ENCODE measurements around the gene S100A6. TPM values are rescaled to one million over a fixed set of nuclear protein-coding genes. Genes with fewer than 3 reads are reported as not detected.

The S100A6 gene
- total and polyA plus RNA-seq, 3 donors from 2014 or later, result 30.9 to 372 (median 57.4) TPM

DNA sequence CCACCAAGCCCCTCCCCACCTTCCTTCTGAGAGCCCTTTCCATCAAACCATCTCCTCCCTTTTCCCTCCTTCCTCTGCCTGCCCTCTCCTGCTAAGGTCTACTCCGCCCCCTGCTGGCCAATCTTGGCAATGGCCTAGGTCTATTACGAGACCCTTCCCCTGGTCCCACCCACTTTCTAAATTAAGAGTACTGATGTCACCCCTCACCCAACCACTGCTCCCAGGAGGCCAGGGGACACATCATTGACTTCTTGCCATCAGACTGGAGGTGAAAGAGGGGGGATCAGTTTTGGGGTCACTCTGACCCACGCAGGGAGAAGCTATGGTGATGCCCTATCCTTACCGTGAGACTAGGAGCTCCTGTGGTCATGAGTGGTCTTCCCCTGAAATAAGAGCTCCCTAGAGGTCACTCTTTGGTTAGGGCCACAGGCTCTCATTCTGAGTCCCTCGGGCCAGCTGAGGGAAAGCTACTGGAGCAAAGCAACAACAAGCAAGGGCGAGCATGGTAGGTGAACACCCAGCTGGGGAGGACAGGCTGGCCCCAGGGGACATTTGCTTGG, 40.7 kb downstream of the S100A6 start:
- H3K36me3 ChIP-seq (ENCODE audit: low read depth, missing control alignments), result no peaks in the 10 kb centered on the region
- no peaks in the 10 kb centered on the region for H3K4me1 ChIP-seq
- no peak overlapping the region for H3K4me3 ChIP-seq
- intact Hi-C loops (cut with DNase I; ENCODE audit: low total_unique reads), result loop anchor here (10.0 kb wide), 1 partner anchor 140 kb away; the partner anchor contains the start of gene S100A9
- no peak overlapping the region for H3K27ac ChIP-seq
- 55 to 59% methylated on average over 3 to 6 of the region's 6 CpGs for WGBS, 2 donors
- H3K27me3 ChIP-seq, result no peaks in the 10 kb centered on the region
- no peaks in the 10 kb centered on the region for H3K9me3 ChIP-seq
- TF ChIP-seq, protein P1, sequence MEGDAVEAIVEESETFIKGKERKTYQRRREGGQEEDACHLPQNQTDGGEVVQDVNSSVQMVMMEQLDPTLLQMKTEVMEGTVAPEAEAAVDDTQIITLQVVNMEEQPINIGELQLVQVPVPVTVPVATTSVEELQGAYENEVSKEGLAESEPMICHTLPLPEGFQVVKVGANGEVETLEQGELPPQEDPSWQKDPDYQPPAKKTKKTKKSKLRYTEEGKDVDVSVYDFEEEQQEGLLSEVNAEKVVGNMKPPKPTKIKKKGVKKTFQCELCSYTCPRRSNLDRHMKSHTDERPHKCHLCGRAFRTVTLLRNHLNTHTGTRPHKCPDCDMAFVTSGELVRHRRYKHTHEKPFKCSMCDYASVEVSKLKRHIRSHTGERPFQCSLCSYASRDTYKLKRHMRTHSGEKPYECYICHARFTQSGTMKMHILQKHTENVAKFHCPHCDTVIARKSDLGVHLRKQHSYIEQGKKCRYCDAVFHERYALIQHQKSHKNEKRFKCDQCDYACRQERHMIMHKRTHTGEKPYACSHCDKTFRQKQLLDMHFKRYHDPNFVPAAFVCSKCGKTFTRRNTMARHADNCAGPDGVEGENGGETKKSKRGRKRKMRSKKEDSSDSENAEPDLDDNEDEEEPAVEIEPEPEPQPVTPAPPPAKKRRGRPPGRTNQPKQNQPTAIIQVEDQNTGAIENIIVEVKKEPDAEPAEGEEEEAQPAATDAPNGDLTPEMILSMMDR (IDR thresholded peaks at IDR 0.05), result peak; percentile 76 to 89 (median 79)
- TF ChIP-seq POLR2A (IDR thresholded peaks at IDR 0.05), result no peak
- peak; percentile 81 for DNase-seq

DNA sequence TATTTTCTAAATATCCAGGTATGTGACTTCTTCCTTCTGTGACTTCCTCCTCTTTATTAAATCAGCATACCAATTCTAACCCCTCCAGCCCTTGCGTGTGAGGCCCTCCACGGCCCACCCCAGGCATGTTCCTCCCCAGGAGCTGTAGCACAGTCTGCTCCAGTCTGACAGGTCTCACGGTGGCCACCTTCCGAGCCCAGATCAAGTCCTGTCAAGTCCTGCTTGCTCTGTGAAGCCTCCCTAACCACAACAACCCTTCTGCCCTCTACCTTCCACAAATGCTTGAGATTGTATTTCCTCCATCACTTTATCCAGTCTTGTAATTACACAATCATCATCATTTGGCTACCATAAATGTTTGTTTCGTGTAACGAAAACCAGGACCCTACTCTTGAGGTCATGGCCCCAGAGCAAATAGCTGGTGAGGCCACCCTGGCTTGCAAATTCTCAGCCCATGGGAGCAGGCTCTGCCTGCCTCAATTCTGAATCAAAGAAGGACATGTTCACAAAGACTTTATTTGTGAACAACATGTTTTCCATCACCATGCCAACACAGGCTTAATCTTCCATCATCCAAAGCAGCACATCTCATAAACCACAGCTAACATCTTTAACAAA, 42.3 kb downstream of the S100A6 start:
- H3K36me3 ChIP-seq (ENCODE audit: low read depth, missing control alignments), result no peaks in the 10 kb centered on the region
- no peaks in the 10 kb centered on the region for H3K4me1 ChIP-seq
- no peak overlapping the region for H3K27ac ChIP-seq
- no peaks in the 10 kb centered on the region for H3K9me3 ChIP-seq
- intact Hi-C loops (cut with DNase I; ENCODE audit: low total_unique reads), result loop anchor here (10.0 kb wide), 1 partner anchor 139 kb away; the partner anchor contains the start of gene S100A9
- H3K27me3 ChIP-seq, result no peaks in the 10 kb centered on the region
- TF ChIP-seq, protein P1 (IDR thresholded peaks at IDR 0.05), result no peak
- no peak for TF ChIP-seq POLR2A (IDR thresholded peaks at IDR 0.05)
- DNase-seq, result no peak
- 81 to 82% methylated on average over 6 of the region's 6 CpGs for WGBS, 2 donors
- H3K4me3 ChIP-seq, result no peak overlapping the region

DNA sequence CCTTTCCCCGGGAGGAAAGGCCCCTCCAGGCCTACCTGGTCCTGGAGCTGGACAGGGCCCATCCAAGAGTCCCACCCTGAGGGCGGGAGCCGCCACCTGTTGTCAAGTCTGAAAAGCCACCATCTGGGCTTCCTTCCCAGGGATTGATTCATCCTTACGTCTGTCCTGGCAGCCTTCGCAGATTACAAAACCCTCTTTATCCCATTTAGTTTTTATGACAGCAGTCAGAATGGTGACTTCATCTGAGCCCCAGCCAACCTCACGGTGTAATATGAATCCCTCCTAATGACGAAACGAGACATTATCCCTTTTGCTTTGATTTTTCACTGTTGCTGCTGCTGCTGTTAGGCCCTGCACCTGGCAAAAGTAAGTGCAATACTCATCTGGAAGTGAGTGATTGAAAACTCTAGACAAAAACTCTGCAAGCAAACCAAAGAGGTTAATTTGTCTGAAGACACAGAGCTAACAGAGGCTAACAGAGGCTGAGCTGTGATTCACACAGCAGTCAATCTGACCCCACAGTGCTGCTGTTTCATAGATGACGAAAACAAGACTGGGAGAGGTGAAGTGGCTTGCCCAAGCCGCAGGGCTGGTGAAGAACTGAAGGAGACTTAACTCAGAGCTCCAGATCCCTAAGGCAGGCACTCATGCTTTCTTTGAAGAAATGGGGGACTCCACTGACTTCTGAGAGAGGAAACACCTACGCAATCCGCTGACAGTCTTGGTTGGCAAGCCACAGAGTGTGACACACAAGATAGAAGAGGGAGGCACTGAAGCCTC, 45.3 kb downstream of the S100A6 start:
- TF ChIP-seq, protein P1 (IDR thresholded peaks at IDR 0.05), result no peak
- no peak for TF ChIP-seq POLR2A (IDR thresholded peaks at IDR 0.05)
- DNase-seq, result peak; percentile 25
- intact Hi-C loops (cut with DNase I; ENCODE audit: low total_unique reads), result loop anchor here (10.0 kb wide), 1 partner anchor 136 kb away; the partner anchor contains the start of gene S100A9
- H3K27me3 ChIP-seq, result no peaks in the 10 kb centered on the region
- H3K4me1 ChIP-seq, result no peaks in the 10 kb centered on the region
- no peak overlapping the region for H3K27ac ChIP-seq
- no peaks in the 10 kb centered on the region for H3K36me3 ChIP-seq (ENCODE audit: low read depth, missing control alignments)
- WGBS, 2 donors, result 69 to 71% methylated on average over 12 of the region's 12 CpGs
- no peaks in the 10 kb centered on the region for H3K9me3 ChIP-seq
- no peak overlapping the region for H3K4me3 ChIP-seq

DNA sequence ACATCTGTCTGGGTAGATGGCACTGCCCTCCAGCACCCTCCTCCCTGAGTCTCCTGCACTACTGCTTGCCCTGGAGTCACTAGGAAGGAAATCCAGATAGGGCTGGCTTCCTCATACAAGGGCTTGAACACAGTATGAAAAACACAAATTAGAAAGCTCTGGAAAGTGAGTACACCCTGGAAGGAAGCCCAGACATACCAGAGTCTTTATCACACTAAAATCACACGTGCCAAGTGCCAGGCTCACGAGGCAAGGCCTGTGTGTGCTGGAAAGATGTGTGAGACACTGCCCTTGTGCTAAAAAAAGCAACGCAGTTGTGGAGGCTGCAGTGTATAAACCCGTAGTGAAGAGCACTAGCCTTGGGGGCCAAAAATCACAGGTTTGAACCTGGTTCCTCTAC, 47.1 kb downstream of the S100A6 start:
- H3K36me3 ChIP-seq (ENCODE audit: low read depth, missing control alignments), result no peaks in the 10 kb centered on the region
- no peaks in the 10 kb centered on the region for H3K4me1 ChIP-seq
- DNase-seq, result peak; percentile 60
- TF ChIP-seq, protein P1 (IDR thresholded peaks at IDR 0.05), result no peak
- no peak for TF ChIP-seq POLR2A (IDR thresholded peaks at IDR 0.05)
- intact Hi-C loops (cut with DNase I; ENCODE audit: low total_unique reads), result no loop called here
- H3K27ac ChIP-seq, result no peak overlapping the region
- 35 to 48% methylated on average over 4 of the region's 4 CpGs for WGBS, 2 donors
- H3K27me3 ChIP-seq, result no peaks in the 10 kb centered on the region
- H3K9me3 ChIP-seq, result no peaks in the 10 kb centered on the region
- H3K4me3 ChIP-seq, result no peak overlapping the region
